HEK293T (cell line): ENCODE results near the gene ACSF3.

Experiments
- ARNT ChIP-seq: fragments of 450-650 bp; IDR thresholded peaks from 2 replicates; pipeline ENCODE4 v1.6.1; 2017; ENCODE audit warnings: mild to moderate bottlenecking
- BHLHE40 ChIP-seq: fragments of 450-650 bp; IDR thresholded peaks from 2 replicates; pipeline ENCODE4 v1.6.1; 2016; ENCODE audit warnings: mild to moderate bottlenecking, moderate library complexity, borderline replicate concordance
- CTBP1 ChIP-seq: fragments of 450-650 bp; IDR thresholded peaks from 2 replicates; pipeline ENCODE4 v1.6.1; 2016; ENCODE audit warnings: borderline replicate concordance
- ELF4 ChIP-seq: fragments of 450-650 bp; IDR thresholded peaks from 2 replicates; pipeline ENCODE4 v1.6.1; 2017; ENCODE audit warnings: antibody characterized with exemption
- FOXA1 ChIP-seq: fragments of 450-650 bp; IDR thresholded peaks from 2 replicates; pipeline ENCODE4 v1.6.1; 2016; ENCODE audit warnings: mild to moderate bottlenecking
- FOXK2 ChIP-seq: fragments of 450-650 bp; IDR thresholded peaks from 2 replicates; pipeline ENCODE4 v1.6.1; 2016; ENCODE audit warnings: mild to moderate bottlenecking
- FOXM1 ChIP-seq: fragments of 450-650 bp; IDR thresholded peaks from 2 replicates; pipeline ENCODE4 v1.6.1; 2017; ENCODE audit warnings: mild to moderate bottlenecking, borderline replicate concordance
- HDGF ChIP-seq: fragments of 450-650 bp; IDR thresholded peaks from 2 replicates; pipeline ENCODE4 v1.6.1; 2017; ENCODE audit warnings: antibody characterized with exemption, borderline replicate concordance
- NFRKB ChIP-seq: fragments of 450-650 bp; IDR thresholded peaks from 2 replicates; pipeline ENCODE4 v1.6.1; 2016; ENCODE audit warnings: mild to moderate bottlenecking, moderate library complexity
- PKNOX1 ChIP-seq: fragments of 450-650 bp; IDR thresholded peaks from 2 replicates; pipeline ENCODE4 v1.6.1; 2016
- SP1 ChIP-seq: fragments of 450-650 bp; IDR thresholded peaks from 2 replicates; pipeline ENCODE4 v1.6.1; 2017
- SUZ12 ChIP-seq: fragments of 450-650 bp; IDR thresholded peaks from 2 replicates; pipeline ENCODE4 v1.6.1; 2016; ENCODE audit warnings: mild to moderate bottlenecking
- ZNF384 ChIP-seq: fragments of 450-650 bp; IDR thresholded peaks from 2 replicates; pipeline ENCODE4 v1.6.1; 2016

GRCh38 chr16:89090669-89091426 lies 2.8 kb upstream of the ACSF3 start:
- TF ChIP-seq SP1 (no peak), HDGF (no peak), FOXK2 (no peak), BHLHE40 (no peak), FOXM1 (no peak), CTBP1 (no peak), ELF4 (no peak), NFRKB (no peak), ARNT (no peak), FOXA1 (no peak), SUZ12 (no peak), ZNF384 (no peak), PKNOX1 (no peak)
